ENCODE results near the gene ZNF687.

ZNF687 gene

DNA sequence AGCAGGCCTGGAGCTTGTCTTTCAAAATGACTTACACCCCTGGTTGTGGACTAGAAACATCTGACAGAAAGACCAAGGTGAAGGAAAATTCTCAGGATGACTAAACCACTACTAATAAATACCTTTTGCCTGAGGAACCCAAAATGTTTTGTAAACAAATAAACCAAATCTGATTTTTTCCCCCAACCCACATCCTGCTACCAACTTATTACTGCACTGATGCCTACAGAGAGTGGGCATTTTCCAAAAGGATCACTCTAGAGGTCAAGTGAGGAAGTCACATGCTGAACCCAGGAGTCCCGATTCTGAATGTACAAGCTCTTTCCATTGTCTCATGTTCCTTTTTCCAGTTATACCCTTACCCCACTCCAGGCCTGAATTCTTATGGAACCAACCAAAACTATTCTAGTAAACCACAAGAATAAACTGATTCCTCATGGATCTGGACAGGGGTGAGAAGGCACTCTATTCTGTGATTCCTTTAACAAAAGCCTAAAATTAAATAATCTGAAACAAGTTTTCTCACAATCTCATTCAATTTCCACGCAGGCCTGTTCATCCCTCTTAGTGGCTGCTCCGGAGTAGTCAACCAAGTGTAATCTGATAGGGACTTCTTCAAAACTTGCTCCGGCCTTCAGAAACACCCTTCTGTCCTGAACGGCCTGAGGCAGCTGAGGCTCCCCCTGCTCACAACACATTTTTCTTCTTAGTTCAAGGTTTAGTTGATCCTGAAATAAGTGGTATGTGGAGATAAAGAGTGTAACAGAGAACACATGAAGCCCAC is 43.7 kb downstream of the ZNF687 start:
- no peak for DNase-seq (ENCODE audit: low read depth, low spot score)
- H3K4me3 ChIP-seq (ENCODE audit: low read depth, low read length) = peak overlapping the region; percentile 81
- ChIA-PET CTCF (interaction anchor here (0.7 to 15.5 kb wide), 7 partner anchors 9 to 409 kb away, joined by 3 to 235 read pairs (median 10); no protein-coding TSS in a partner anchor), POLR2A (interaction anchor here (1.1 to 2.3 kb wide), 2 partner anchors 11 to 44 kb away, joined by 3 to 17 read pairs; partner anchors contain the start of gene ZNF687)
- TF ChIP-seq, protein P1, sequence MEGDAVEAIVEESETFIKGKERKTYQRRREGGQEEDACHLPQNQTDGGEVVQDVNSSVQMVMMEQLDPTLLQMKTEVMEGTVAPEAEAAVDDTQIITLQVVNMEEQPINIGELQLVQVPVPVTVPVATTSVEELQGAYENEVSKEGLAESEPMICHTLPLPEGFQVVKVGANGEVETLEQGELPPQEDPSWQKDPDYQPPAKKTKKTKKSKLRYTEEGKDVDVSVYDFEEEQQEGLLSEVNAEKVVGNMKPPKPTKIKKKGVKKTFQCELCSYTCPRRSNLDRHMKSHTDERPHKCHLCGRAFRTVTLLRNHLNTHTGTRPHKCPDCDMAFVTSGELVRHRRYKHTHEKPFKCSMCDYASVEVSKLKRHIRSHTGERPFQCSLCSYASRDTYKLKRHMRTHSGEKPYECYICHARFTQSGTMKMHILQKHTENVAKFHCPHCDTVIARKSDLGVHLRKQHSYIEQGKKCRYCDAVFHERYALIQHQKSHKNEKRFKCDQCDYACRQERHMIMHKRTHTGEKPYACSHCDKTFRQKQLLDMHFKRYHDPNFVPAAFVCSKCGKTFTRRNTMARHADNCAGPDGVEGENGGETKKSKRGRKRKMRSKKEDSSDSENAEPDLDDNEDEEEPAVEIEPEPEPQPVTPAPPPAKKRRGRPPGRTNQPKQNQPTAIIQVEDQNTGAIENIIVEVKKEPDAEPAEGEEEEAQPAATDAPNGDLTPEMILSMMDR (IDR thresholded peaks at IDR 0.05; ENCODE audit: insufficient read depth, low read length, missing control alignments) = no peak

DNA sequence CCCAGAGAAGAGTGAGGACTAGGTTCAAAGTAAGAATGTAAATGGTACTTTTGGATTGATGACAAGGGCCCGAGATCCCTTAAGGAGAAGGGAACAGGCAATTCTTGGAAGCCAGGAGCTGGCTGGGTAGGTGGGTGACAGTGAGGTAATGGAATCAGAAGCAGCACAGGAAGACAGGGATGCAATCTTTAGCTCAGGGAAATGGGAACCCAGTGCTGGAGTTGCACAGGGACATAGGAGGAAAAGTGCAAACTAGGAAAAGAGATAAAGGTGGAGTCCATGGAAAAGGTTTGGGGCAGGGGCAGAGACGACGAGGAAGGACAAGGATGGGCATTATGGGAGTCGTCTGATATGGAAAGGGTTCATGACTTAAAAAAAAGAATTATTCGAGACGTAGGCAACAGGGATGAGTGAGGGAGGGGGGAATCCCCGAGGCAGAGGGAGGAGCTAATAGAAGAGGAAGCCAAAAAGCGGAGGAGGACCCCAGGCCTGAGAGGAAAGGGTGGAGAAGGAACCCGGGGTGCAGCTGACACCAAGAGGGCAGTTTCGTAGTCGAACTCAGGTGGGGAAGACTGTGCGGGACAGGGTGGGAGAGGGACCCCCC is 44.6 kb downstream of the ZNF687 start:
- TF ChIP-seq, protein P1 (IDR thresholded peaks at IDR 0.05; ENCODE audit: insufficient read depth, low read length, missing control alignments) = no peak
- DNase-seq (ENCODE audit: low read depth, low spot score) = no peak
- POLR2A ChIA-PET = interaction anchor here (0.6 to 2.5 kb wide), 8 partner anchors 9 to 137 kb away, joined by 3 to 28 read pairs (median 4); partner anchors contain the start of genes VPS72 and ZNF687
- peak overlapping the region; percentile 81 for H3K4me3 ChIP-seq (ENCODE audit: low read depth, low read length)
- CTCF ChIA-PET = interaction anchor here (0.7 to 15.5 kb wide), 10 partner anchors 10 to 408 kb away, joined by 3 to 235 read pairs (median 4); no protein-coding TSS in a partner anchor

DNA sequence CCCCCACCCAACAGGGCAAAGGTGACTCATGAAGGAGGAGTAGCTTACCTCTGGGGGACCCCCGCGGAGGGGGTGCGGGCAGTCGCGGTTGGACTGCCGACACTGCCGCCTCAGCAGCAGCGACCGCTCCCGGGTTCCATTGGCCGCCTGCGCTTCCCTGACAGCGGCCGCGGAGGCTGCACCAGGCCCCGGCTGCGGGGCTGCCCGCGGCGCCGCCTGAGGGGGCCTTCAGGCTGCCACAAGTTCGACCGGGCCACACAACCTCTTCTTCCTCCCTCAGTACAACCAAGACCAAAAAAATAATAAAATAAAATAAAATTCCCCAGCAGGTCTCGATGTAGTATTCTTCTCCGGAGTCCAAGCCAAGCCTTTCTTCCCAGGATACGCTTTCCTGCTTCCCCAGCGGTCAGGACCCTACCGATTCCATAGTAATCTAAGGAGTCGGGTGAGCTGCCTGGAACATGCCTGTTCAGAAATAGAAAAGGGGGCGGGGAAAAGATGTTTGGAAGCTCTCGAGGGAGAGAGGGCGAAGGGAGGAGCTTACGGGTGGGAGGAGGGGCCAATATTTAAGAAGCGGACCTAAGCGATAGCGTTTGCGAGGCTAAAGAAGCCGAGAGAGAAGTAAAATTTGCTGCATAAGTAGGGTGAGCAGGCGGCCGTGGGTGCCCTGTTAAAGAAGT is 45.3 kb downstream of the ZNF687 start, which contains the start of gene PI4KB:
PI4KB (minus strand) TSS at position 194 of the 680 bp plus-strand sequence. CDS start 10,935 bp downstream, outside the sequence.
- CTCF ChIA-PET = interaction anchor here (0.8 to 15.5 kb wide), 9 partner anchors 11 to 228 kb away, joined by 3 to 235 read pairs (median 5); no protein-coding TSS in a partner anchor
- TF ChIP-seq, protein P1 (IDR thresholded peaks at IDR 0.05; ENCODE audit: insufficient read depth, low read length, missing control alignments) = no peak
- POLR2A ChIA-PET = interaction anchor here (0.6 to 2.5 kb wide), 8 partner anchors 10 to 138 kb away, joined by 3 to 28 read pairs (median 4); partner anchors contain the start of genes VPS72 and ZNF687
- H3K4me3 ChIP-seq (ENCODE audit: low read depth, low read length) = peak within 1 kb of the TSS; percentile 81
- DNase-seq (ENCODE audit: low read depth, low spot score) = peak; percentile 82

DNA sequence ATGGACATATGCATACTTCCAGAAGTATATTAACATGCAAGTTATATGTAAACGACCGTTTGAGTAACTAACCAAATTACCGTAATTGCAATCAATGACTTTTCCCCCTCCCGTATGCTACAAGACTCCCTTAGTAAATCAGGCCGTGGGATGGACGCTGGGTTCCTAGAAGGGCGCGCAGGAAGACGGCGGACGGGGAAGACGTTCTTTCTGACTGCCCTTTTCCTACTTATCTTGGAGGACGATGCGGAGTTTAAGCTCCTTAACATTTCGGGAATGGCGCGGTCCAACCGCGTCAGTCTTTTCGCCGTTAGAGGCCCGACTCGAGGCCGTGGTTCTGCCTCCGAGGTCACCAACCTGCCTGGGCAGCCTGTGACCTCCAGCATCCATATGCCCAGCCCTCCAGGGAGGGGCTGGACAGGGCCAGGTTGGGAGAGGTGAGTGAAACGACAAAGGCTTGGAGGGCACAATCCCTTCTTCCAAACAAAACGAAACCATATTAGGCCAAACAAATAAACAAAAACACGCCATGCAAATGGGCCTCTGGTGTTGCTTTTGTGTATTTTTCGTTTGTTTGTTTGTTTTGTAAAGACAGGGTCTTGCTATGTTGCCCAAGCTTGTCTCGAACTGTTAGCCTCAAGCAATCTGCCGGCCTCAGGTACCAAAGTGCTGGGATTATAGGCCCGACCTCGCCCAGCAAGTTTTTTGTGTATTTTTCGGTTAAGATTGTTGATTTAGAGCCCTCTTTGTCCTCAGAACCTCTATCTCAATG is 46.0 kb downstream of the ZNF687 start:
- DNase-seq (ENCODE audit: low read depth, low spot score) = no peak
- peak overlapping the region; percentile 81 for H3K4me3 ChIP-seq (ENCODE audit: low read depth, low read length)
- TF ChIP-seq, protein P1 (IDR thresholded peaks at IDR 0.05; ENCODE audit: insufficient read depth, low read length, missing control alignments) = no peak
- ChIA-PET POLR2A (interaction anchor here (1.7 to 2.5 kb wide), 3 partner anchors 15 to 47 kb away, joined by 8 to 28 read pairs (median 17); partner anchors contain the start of gene ZNF687), CTCF (interaction anchor here (1.0 to 15.5 kb wide), 5 partner anchors 12 to 27 kb away, joined by 3 to 235 read pairs (median 47); no protein-coding TSS in a partner anchor)

DNA sequence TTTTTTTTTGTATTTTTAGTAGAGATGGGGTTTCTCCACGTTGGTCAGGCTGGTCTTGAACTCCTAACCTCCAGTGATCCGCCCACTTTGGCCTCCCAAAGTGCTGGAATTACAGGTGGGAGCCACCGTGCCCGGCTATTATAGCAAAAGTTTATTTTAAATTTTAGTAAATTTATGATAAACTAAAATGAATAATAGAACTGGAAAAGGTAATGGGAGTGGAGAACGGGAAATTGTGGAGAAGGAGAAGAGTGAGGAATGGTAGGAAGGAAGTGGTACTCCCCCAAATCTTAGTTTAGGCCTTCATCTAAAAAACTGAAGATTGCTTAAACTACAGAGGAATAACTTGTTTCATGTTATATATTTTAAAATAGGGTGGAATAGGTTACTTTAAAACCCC is 52.7 kb downstream of the ZNF687 start:
- CTCF ChIA-PET = interaction anchor here (15.5 kb wide), 1 partner anchor 6 kb away, joined by 235 read pairs; no protein-coding TSS in a partner anchor
- POLR2A ChIA-PET = no interaction called here
- H3K4me3 ChIP-seq (ENCODE audit: low read depth, low read length) = no peak overlapping the region
- TF ChIP-seq, protein P1 (IDR thresholded peaks at IDR 0.05; ENCODE audit: insufficient read depth, low read length, missing control alignments) = no peak
- DNase-seq (ENCODE audit: low read depth, low spot score) = no peak
